Stimulated activated CD8-positive, alpha-beta memory T cell treated with anti-CD3 and anti-CD28 coated beads, Interleukin-2, amount 100 ng/mL, for 1 hour (primary cell): ENCODE data around the gene NIFK.
A peak's percentile ranks its signal among the peaks of the same experiment; 100 is the strongest.

Experiments
- DNase-seq, 2 donors: peaks; one replicate each; pipeline ENCODE4 v3.0.0-alpha.2; 2020; ENCODE audit warnings: low read depth in 2 of 2

NIFK gene

DNA sequence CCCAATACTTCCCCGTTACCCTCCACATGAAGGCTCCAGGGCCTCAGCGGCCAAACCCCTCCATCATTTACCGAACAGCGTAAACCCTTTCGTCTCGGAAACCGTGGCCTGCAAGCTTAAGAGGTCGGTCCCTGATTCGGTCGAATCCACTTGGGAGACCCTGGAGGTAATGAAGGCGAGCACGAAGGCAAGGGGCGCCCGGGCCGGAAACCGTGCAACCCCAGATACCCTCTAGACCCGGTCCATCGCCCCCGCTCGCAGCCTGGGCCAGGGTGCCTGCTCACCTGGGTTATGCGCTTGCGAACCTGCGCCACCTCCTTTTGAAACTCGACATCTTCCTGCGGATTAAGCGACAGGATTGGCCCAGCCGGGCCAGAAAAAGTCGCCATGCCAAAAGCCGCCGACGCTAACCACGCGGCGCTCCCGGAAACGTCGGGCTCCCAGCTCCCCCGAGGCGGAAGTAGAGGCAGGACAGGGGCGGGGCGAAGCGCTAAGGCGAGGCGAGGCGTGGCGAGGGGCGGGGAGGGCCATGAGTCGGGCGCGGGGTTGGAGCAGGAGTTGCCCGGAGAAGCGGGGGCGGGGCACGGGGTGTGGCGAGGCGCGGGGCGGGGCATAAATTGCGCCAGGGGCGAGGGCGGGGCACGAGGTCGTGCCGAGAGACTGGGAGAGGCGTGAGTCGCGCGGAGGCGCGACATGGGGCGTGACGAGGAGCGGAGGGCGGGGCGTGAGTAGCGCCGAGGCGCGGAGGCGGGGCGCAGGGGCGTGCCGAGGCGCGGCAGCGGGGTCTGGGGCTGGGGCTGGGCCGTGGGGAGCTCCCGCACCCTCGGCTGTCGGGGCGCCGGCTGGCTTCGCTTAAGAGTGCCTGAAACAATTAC lies at the start of gene NIFK:
Gene NIFK, minus strand, starts transcription at position 414 of the 875 bp plus-strand sequence. Its CDS starts 25 bp downstream, at position 389.
- peak; percentile 100 for DNase-seq

DNA sequence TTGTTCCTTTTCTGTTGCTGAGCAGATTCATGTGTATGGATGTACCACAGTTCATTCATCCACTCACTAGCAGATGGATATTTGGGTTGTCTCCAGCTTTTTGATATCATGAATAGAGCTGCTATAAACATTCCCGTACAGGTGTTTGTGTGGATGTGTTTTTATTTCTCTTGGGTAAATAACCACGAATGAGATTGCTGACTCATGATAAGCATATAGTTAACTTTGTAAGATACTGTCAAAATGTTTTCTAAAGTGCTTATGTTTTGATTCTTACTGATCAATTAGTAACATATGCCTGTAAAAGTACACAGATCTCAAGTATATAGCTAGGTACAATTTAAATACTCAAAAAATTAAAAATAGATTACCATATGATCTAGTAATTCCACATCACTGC lies 46.5 kb upstream of the NIFK start:
- DNase-seq = no peak

DNA sequence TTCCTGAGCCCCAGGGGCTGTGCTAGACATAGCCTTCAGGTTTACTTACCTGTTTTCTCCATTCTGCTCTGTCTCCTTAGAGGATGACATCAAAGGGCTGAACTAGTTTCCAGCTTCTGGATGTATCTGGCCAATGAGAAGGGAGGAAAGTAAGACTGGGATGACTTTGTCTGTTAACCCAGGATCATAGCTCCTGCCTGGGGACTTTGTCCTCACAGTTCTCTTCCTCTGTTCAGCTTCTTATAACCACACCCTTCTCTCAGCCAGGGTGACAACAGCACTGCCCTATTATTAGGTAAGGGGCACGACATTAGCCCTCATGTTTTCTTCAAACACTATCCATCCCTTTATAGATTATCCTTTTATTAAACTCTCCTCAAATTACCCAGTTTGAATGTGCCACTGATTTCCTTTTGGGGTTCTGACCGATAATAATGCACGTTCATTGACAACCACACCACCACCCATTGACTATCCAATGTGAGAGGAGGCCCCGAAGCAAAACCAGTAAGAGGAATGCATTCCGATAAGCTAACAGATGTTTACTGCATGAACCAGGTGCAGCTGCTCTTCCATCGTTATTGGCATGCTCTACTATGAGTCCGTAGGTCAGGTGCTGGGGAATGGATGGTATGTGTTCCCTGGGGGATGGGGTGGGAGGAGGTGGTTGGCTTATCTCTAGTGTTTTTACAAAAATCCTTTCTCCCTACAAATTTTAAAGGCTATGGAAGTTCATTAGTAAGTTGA lies 42.2 kb upstream of the NIFK start:
- DNase-seq = no peak

DNA sequence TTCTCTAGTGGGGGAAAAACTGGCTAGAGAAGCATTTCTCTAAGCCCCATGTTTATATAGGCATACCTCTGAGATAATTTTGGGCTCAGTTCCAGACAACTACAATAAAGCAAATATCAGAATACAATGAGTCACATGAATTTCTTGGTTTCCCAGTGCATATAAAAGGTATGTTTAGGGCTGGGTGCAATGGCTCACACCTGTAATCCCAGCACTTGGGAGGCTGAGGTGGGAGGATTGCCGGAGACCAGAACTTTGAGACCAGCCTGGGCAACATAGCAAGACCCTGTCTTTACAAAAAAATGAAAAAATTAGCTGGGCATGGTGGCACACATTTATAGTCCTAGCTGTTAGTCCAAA lies 41.0 kb upstream of the NIFK start:
- DNase-seq = no peak

DNA sequence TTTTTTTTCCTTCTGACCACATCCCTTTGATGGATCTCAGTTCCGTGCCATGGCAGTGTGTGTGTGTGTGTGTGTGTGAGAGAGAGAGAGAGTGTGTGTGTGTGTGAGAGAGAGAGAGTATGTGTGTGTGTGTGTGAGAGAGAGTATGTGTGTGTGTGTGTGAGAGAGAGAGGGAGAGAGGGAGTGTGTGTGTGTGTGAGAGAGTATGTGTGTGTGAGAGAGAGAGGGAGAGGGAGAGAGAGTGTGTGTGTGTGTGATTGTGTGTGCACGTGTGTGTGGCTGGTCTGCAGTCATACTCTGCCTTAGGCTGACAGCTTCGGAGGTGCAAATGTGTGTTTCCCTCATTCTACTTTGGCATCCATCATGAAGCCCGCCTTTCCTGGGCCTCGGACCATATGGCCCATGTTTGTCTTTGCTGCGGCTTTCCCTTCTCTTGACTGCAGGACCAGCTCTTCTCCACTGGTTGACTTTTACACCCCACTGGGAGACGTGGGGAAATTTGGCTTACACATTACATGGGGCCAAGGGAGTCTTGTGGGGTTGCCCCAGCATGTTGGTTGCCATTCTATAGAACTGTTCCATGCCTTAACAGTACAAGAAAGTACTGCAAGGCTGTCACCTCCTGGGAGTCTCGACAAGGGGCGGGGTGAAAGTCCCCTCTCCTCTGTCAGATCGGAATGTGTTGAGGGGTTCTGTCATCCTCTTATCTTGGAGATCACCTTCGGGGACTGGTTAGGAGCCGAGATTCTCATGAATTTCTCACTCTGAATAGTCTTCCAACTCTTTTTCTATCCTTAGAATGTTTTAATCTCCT lies 40.4 kb upstream of the NIFK start:
- DNase-seq = no peak

DNA sequence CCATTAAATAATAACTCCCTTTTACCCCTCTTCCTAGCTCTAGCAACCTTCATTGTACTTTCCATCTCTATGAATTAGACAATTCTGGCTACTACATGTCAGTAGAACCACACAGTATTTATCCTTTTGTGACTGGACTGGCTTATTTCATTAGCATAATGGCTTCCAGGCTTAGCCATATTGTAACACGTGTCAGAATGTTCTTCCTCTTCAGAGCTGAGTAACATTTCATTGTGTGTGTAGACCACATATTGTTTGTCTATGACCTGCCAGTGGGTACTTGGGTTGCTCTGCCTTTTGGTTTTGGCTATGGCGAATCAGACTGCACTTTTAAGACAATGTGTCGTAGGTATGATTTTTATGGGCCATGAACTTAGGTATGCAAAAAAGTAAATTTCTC lies 39.7 kb upstream of the NIFK start:
- DNase-seq = no peak

DNA sequence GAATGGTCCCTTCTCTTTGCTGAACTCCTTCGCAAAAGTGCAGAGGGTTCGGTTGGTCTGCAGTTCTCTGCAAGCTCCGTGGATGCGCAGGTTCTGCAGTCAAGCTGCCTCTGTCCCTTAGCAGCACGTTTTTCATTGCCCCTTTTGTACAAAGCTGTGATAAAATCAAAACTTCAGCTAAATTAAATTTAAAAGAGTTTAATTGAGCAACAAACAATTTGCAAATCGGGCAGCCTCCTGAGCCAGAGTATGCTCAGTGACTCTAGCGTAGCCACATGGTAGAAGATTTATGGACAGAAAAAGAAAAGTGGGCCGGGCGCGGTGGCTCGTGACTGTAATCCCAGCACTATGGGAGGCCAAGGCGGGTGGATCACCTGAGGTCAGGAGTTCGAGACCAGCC lies 37.6 kb upstream of the NIFK start:
- DNase-seq = no peak

DNA sequence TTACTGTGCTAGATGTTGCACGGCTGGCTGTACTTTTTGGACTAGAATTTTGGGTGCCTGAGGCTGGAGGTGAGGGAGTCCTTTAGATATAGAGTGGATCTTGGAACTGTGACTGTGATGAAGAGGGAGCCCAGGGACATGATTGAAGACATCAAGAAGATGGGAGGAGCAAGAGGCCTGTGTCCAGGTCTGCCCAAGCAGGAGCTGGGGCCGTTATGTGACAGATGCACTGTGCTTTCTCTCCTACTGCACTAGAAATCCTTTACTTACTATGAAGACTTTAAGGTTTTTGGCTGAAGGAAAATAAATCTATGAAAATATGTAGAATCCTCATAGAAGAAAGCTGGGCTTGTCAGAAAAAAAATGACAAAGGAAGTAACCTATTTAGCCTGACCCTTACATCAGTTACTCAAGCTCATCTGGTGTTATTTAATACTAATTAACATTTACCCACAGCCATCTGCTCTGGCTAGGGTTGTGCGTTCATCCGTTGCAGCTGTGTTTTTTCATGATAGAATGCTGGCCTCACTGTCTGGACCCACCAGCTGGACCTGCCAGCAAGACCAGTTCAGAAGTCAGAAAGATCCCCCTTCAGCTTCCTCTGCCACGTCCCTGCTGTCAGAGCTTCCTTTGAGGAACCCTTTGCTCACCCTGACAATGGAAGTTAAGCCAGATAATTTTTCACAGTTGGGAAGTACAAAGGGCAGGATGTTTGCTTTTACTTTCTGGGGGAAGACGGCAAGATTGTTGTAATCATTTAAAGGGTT lies 35.5 kb upstream of the NIFK start:
- no peak for DNase-seq

DNA sequence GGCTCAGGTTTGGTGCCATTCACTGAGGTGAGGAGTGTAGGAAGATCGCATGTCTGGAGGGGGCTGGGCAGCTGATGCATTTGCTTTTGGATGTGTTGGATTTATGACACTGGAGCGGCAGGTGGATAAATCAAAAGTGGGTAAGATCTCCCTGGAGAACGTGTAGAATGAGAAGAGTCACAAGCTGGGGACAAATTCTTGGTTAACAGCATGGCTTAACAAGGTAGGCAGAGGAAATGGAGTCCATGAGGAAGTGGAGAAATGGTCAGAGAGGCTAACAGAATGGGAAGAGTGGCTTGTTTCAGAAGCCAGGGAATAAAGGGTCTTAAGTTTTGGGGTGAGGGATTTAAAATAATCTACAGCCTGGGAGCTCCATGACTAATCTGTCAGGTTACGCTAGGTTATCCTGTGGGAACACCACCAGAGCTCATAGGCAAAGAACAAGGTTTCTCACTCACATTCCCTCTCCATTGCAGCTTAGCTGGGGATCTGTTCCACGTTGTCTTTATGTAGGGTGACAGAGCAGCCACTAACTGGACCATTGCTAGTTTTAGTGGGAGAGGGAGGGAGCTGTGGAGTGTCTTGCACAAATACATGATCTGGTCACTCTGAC lies 31.6 kb upstream of the NIFK start:
- no peak for DNase-seq

DNA sequence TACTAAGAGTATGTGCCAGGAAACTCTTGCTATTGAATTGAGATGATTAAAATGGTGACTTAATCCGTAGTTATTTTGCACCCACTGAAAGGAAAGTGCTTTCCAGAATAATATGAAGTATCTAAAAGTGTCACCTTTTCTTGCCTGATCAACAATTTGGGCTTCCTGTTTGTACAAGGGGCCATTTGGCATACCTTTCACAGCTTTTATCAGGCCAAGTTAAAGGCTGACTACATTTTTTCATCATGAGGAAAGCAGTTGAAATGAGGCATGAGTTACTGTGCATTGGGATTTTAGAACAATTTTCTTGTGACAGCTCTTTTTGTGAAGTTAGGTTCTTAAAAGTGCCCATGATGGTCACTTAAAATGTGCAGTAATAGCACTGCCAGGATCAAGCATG lies 29.9 kb upstream of the NIFK start:
- no peak for DNase-seq

DNA sequence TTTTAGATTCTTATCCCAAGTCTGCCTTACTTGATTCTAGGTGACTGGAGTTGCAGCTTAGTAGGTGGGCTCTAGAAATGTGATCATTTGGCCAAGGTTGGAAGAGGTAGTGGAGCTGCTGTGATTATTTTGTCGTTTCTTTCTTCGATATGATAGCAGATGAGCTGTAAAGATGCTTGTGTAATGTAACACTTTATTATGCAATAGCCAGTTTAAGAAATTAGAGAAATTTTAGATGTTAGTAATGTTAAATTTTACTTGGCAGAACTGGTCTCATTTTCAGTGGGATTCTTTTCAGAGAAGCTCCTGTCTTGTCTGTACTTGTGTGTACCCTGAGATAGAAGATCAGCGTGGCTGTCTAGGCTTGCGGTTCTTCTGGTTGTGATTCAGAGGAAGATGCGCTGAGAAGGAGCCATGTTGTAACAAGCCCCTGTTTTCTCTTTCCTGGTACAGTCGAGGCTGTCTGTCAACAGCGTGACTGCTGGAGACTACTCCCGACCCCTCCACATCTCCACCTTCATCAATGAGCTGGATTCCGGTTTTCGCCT lies 28.1 kb upstream of the NIFK start:
- no peak for DNase-seq

DNA sequence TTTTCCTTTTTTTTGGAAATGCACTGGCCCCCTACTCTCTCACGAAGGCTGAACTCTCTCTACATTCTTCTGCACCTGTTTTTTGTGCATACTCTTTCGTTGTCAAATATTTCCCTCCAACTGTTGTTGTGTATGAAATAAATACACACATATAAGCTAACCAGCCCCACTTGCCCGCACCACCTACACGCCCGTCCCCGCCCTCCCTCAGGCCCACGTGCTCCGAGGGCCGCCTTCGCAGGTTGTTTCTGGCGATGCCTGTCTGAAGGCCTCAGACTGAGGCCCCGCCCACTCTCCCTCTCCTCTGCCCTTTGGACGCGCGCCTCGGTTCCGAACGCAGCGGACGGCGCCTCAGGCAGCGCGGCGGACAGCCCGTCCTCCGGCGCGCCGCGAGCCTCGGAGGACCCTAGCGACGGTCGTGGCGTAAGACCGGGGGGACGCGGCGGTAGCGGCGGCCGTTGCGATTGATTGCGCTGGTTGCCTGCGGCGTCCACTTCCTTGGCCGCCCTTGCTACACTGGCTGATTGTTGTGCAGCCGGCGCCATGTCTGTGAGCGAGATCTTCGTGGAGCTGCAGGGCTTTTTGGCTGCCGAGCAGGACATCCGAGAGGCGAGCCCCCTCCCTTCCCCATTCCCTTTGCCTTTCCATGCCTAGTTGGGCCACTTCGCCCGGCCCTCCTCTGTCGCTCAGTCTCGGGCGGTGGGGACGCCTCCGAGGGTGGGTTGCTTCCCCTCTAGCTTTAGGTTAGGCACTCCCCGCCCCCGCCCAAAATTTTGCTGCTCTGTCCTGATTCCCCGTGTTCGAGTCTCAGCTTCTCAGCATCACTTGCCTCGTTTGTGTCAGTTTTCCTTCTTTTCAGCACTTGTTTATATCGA lies 18.8 kb upstream of the NIFK start, which contains the start of gene TSN:
Gene TSN, plus strand, starts transcription at position 415 of the 875 bp plus-strand sequence. Its CDS starts 129 bp downstream, at position 544.
- peak; percentile 95 for DNase-seq

DNA sequence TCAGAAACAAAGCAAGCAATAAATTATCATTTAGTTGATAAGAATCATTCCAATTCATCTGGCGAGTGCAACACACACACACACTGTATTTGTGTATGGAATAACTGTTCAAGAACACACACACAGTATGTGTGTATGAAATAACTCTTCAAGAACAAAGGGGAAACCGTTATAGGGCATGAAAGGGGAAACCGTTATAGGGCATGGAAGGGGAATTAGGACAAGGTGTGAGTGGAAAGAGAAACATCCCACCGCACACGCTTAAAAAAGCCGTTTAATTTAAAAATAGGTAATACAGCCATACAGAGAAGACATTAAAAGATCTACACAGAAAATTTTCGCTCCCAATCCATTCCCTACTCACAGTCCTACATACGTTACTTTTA lies 18.2 kb upstream of the NIFK start:
- DNase-seq = no peak

DNA sequence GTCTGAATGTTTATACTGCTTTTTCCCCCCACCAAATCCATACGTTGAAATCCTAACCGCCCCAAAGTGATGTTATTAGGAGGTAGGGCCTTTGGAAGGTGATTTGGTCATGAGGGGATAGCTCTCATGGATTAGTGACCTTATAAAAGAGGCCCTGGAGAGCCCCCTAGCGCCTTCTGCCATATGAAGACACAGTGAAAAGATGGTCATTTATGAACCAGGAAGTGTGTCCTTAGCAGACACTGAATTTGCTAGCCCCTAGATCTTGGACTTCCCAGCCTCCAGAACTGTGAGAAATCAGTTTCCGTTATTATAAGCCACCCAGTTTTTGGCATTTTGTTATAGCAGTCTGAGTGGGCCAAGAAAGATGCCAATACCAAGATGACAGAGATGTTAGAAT lies 11.5 kb upstream of the NIFK start:
- no peak for DNase-seq

DNA sequence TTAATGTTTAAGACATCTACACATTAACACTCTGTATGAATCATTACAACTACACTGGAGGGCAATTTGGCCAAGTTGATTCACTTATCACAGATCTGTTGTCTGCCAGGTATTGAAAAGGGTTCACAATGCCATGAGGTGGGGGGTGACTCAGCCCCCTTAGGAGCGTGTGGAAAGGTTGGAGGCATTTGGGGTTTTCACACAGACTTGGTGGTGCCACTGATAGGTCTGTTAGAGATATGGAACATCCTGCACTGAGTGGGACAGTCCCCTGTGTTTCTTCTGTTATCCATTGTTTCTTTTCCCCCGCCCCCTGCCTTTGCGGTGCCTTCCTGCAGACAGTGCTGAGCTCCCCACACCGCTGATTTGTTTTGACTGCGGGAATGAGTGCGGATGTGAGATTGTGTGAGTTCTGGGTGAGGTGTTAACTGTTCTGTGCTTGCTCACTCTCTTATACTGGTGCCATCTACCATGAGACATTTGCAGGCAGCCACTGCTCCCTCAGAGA lies 9.4 kb upstream of the NIFK start:
- DNase-seq = no peak

DNA sequence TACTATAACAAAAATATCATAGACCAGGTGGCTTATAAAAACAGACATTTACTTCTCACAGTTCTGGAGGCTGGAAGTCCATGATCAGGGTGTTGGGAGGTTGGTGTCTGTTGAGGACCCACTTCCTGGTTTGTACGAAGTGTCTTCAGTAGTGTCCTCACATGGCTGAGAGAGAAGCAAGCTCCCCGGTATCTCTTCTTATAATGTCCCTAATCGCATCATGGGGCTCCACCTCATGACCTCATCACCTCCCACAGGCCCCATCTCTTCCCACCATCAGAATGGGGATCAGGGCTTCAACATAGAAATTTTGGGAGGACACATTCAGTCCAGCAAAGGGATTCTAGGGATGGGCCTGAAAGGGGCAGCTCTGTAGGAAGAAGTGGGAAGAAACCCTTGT lies 4.8 kb upstream of the NIFK start:
- no peak for DNase-seq

DNA sequence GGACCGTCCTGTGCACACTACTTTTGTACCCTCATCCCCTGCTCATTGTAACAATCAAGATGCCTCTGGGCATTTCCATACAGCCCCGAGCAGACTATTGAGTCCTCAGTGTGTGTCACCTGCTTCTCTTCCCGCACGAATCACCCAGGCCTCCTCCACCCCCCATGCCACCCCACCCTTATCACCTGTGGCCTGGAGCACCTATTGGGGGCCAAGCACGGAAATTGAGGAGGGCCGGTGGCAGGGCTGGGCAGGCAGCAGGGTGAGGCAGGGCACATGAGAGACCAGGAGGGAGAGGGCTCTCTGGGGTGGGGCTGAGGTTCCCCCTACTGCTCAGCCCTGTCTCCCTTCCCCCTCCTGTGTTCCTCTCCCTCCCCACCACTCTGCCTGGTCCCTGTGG lies 4.3 kb upstream of the NIFK start:
- DNase-seq = no peak

DNA sequence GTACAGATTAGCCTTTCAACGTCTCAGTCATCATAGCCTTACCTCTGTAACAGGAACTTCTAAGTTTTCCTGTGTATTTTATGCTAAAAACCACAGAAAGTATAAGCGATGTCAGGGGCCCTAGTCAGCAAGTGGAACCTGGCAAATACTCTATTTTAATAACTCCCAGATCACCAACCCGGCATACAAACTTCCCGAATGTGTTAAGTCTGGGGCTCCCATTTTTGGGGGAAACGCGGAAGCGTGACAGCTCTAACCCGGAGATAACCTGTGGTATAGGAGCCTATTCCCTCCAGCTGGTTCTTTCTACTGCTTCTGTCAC lies 574 bp downstream of the NIFK start:
- DNase-seq = no peak

DNA sequence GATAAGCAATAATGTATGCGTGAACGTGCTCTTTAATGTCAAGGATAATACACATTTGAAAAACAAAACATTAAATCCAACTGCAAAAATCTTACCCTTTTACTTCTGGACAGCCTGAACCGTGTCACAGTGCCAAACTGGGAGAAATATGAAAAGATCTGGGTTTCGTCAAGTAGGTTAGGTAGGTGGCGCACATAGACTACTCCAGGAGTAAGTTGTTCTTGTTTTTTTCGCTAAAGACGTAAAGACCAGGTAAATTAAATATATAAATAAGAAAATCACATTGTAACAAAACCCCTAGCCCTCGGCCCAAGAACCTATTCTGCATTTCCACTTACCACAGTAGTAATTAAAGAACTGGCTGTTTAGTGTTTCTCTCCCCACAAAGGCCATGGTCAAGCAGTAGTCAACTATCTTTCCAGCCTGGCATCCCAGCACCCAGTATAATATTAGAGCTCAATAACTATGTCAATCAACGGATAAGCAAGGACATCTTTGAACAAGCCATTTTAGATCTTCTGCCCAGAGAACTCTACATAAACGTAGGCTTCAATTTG lies 1.1 kb downstream of the NIFK start:
- DNase-seq = no peak
